Ureter (tissue), 1 donor: ENCODE data around the gene MAP2K3. TPM values are rescaled to one million over a fixed set of nuclear protein-coding genes. Genes with fewer than 3 reads are reported as not detected.
"Not testable (repeated sequence)": the region's sequence is repeated elsewhere in the genome, so short reads cannot be mapped to it uniquely, and the experiment has no call there.

Experiments used
- DNase-seq: peaks from one replicate; pipeline ENCODE4 v3.0.0-alpha.2; 2020; ENCODE audit warnings: low spot score
- total RNA-seq: library from RNA; stranded (reverse); gene quantifications from one replicate; pipeline ENCODE4 v1.2.4, GENCODE V29; 2023
- donor health status: DM: yes; HTN: yes; CAD: no.

Gene MAP2K3
- total RNA-seq, 1 donor from 2014 or later: 55.2 TPM

GRCh38 chr17:21327921-21328320 lies 43.4 kb downstream of the MAP2K3 start:
- not testable (repeated sequence) for DNase-seq

GRCh38 chr17:21328778-21329177 lies 44.3 kb downstream of the MAP2K3 start:
- not testable (repeated sequence) for DNase-seq

- no peak for DNase-seq
Measured at GRCh38 chr17:21330436-21331160, 46.1 kb downstream of the MAP2K3 start.

GRCh38 chr17:21336541-21337294 lies 52.2 kb downstream of the MAP2K3 start:
- DNase-seq: not testable (repeated sequence)

- not testable (repeated sequence) for DNase-seq
Measured at GRCh38 chr17:21337981-21338625, 53.6 kb downstream of the MAP2K3 start.

GRCh38 chr17:21339011-21339410 lies 54.5 kb downstream of the MAP2K3 start:
- no peak for DNase-seq

- DNase-seq: not testable (repeated sequence)
Measured at GRCh38 chr17:21339571-21339970, 55.1 kb downstream of the MAP2K3 start.

- DNase-seq: not testable (repeated sequence)
Measured at GRCh38 chr17:21340407-21340806, 55.9 kb downstream of the MAP2K3 start.

GRCh38 chr17:21341279-21341678 lies 56.8 kb downstream of the MAP2K3 start:
- DNase-seq: not testable (repeated sequence)

- not testable (repeated sequence) for DNase-seq
Measured at GRCh38 chr17:21341925-21342540, 57.5 kb downstream of the MAP2K3 start.

GRCh38 chr17:21343061-21343949 lies 58.8 kb downstream of the MAP2K3 start:
- not testable (repeated sequence) for DNase-seq

- DNase-seq: not testable (repeated sequence)
Measured at GRCh38 chr17:21344801-21345200, 60.3 kb downstream of the MAP2K3 start.

GRCh38 chr17:21345236-21345635 lies 60.7 kb downstream of the MAP2K3 start:
- no peak for DNase-seq

GRCh38 chr17:21346107-21346506 lies 61.6 kb downstream of the MAP2K3 start:
- not testable (repeated sequence) for DNase-seq

- not testable (repeated sequence) for DNase-seq
Measured at GRCh38 chr17:21346651-21347250, 62.2 kb downstream of the MAP2K3 start.

- not testable (repeated sequence) for DNase-seq
Measured at GRCh38 chr17:21347660-21348059, 63.1 kb downstream of the MAP2K3 start.

- not testable (repeated sequence) for DNase-seq
Measured at GRCh38 chr17:21348081-21348925, 63.8 kb downstream of the MAP2K3 start.

- DNase-seq: not testable (repeated sequence)
Measured at GRCh38 chr17:21348926-21349261, 64.4 kb downstream of the MAP2K3 start.

GRCh38 chr17:21349358-21350050 lies 65.0 kb downstream of the MAP2K3 start:
- not testable (repeated sequence) for DNase-seq
